ENCODE data around the gene B4GAT1. TPM values are rescaled to one million over a fixed set of nuclear protein-coding genes. Genes with fewer than 3 reads are reported as not detected.

B4GAT1 gene
- total and polyA plus RNA-seq, 2 of the 4 experiments (the other 2 are of a cell fraction): 10.6 to 18.4 TPM

DNA sequence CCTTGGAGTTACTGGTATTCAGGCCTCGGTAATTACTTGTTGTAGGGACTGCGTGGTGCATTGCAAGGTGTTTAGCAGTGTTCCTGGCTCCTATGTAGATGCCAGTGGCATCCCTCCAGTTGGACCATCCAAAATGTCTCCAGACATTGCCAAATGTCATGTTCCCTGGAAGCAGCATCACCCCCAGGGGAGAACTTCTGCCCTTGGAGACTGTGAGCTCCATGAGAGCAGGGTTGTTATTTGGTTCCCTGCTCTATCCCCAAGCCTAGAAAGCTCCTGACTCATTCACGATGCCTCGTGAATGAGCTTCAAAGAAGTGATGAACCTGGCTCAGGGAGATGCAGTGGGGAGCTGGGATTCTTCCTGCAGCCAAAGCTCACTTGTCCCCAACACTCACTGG lies 25.8 kb downstream of the B4GAT1 start:
- no TSS peak for BruUV-seq (replicated peaks)
- WGBS, 2 experiments (ENCODE audit: extremely low coverage in 2 of 2, insufficient read length in 1 of 2): 80% methylated on average over 2 of the region's 4 CpGs; no CpG with 5 or more reads in 1 of the 2 experiments

More for the DNA sequence above, 25.8 kb downstream of the B4GAT1 start:
- no peak overlapping the region for H2AK9ac ChIP-seq (replicated peaks; ENCODE audit: low read depth, low read length, poor library complexity)
- no peaks in the 10 kb centered on the region for H3K9me3 ChIP-seq (ENCODE audit: control insufficient read depth, insufficient read depth, low read length)
- in situ Hi-C loops (cut with MboI; ENCODE audit: low sequenced_read_pairs) (no loop called here), dilution Hi-C loops (cut with HindIII; ENCODE audit: low sequenced_read_pairs, unreplicated experiment) (no loop called here), intact Hi-C loops (cut with micrococcal nuclease) (no loop called here)
- no peak for TF ChIP-seq NFE2L2 (IDR thresholded peaks at IDR 0.05; ENCODE audit: low read depth, low read length)
- TF ChIP-seq BHLHE40 (IDR thresholded peaks at IDR 0.05; ENCODE audit: low read depth, low read length): no peak
- TF ChIP-seq, protein P1, sequence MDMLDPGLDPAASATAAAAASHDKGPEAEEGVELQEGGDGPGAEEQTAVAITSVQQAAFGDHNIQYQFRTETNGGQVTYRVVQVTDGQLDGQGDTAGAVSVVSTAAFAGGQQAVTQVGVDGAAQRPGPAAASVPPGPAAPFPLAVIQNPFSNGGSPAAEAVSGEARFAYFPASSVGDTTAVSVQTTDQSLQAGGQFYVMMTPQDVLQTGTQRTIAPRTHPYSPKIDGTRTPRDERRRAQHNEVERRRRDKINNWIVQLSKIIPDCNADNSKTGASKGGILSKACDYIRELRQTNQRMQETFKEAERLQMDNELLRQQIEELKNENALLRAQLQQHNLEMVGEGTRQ (IDR thresholded peaks at IDR 0.05; ENCODE audit: low read depth, low read length): no peak
- no peak for TF ChIP-seq RFX5 (IDR thresholded peaks at IDR 0.05; ENCODE audit: low read depth, low read length)
- no peak for TF ChIP-seq RAD21 (IDR thresholded peaks at IDR 0.05; ENCODE audit: low read length)
- TF ChIP-seq, protein P2, sequence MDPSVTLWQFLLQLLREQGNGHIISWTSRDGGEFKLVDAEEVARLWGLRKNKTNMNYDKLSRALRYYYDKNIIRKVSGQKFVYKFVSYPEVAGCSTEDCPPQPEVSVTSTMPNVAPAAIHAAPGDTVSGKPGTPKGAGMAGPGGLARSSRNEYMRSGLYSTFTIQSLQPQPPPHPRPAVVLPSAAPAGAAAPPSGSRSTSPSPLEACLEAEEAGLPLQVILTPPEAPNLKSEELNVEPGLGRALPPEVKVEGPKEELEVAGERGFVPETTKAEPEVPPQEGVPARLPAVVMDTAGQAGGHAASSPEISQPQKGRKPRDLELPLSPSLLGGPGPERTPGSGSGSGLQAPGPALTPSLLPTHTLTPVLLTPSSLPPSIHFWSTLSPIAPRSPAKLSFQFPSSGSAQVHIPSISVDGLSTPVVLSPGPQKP (IDR thresholded peaks at IDR 0.05; ENCODE audit: borderline replicate concordance, low read depth, low read length): no peak
- TF ChIP-seq SMC3 (IDR thresholded peaks at IDR 0.05; ENCODE audit: low read depth, low read length): no peak
- TF ChIP-seq POLR2A (IDR thresholded peaks at IDR 0.05; ENCODE audit: low read depth, low read length): no peak
- TF ChIP-seq, protein P3, sequence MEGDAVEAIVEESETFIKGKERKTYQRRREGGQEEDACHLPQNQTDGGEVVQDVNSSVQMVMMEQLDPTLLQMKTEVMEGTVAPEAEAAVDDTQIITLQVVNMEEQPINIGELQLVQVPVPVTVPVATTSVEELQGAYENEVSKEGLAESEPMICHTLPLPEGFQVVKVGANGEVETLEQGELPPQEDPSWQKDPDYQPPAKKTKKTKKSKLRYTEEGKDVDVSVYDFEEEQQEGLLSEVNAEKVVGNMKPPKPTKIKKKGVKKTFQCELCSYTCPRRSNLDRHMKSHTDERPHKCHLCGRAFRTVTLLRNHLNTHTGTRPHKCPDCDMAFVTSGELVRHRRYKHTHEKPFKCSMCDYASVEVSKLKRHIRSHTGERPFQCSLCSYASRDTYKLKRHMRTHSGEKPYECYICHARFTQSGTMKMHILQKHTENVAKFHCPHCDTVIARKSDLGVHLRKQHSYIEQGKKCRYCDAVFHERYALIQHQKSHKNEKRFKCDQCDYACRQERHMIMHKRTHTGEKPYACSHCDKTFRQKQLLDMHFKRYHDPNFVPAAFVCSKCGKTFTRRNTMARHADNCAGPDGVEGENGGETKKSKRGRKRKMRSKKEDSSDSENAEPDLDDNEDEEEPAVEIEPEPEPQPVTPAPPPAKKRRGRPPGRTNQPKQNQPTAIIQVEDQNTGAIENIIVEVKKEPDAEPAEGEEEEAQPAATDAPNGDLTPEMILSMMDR (conservative IDR thresholded peaks at IDR 0.05; ENCODE audit: low read depth, low read length): no peak
- TF ChIP-seq FOS (IDR thresholded peaks at IDR 0.05; ENCODE audit: low read depth, low read length): no peak
- TF ChIP-seq MAFK (IDR thresholded peaks at IDR 0.05; ENCODE audit: low read depth, low read length): no peak
- no peak for TF ChIP-seq CEBPB (IDR thresholded peaks at IDR 0.05; ENCODE audit: low read depth, low read length)
- no peak for TF ChIP-seq RCOR1 (IDR thresholded peaks at IDR 0.05; ENCODE audit: insufficient replicate concordance, low read length)
- no peak for TF ChIP-seq MXI1 (IDR thresholded peaks at IDR 0.05; ENCODE audit: borderline replicate concordance, low read depth, low read length)
- TF ChIP-seq MAZ (IDR thresholded peaks at IDR 0.05; ENCODE audit: borderline replicate concordance, low read depth, low read length): no peak
- no peak for TF ChIP-seq CHD1 (IDR thresholded peaks at IDR 0.05; ENCODE audit: low read depth, low read length)
- no peaks in the 10 kb centered on the region for H3K27me3 ChIP-seq (ENCODE audit: control insufficient read depth, insufficient read depth, low read length)
- H2BK15ac ChIP-seq (ENCODE audit: low read depth, low read length): no peak overlapping the region
- H4K91ac ChIP-seq (ENCODE audit: insufficient read depth, low read depth, low read length): no peak overlapping the region
- no peak overlapping the region for H2BK5ac ChIP-seq (ENCODE audit: low read depth, low read length, poor library complexity, severe bottlenecking)
- ChIA-PET POLR2A (ENCODE audit: unreplicated experiment) (interaction anchor here (1.2 kb wide), 1 partner anchor 9 kb away, joined by 4 read pairs; no protein-coding TSS in a partner anchor), CTCF (interaction anchor here (1.6 kb wide), 1 partner anchor 10 kb away, joined by 5 read pairs; no protein-coding TSS in a partner anchor)
- peaks cover 0 to 27% of the 10 kb centered on the region in 2 experiments; a peak in 2 of 4 replicates for H3K79me1 ChIP-seq (ENCODE audit: low read depth in 1 of 2, low read length in 2 of 2)
- no peak overlapping the region for H4K5ac ChIP-seq (ENCODE audit: low read depth, low read length)
- H2BK120ac ChIP-seq (ENCODE audit: low read depth, low read length): no peak overlapping the region
- H4K20me1 ChIP-seq (ENCODE audit: insufficient read depth, low read length): peaks cover 2% of the 10 kb centered on the region
- H2AK5ac ChIP-seq (ENCODE audit: low read depth, low read length): no peak overlapping the region
- H3K27ac ChIP-seq (ENCODE audit: insufficient read depth, low read length): no peak overlapping the region
- no peaks in the 10 kb centered on the region for H3K36me3 ChIP-seq (ENCODE audit: control insufficient read depth, insufficient read depth, low read length)
- H2BK20ac ChIP-seq (ENCODE audit: low read depth, low read length): 0 out of 2 replicates have a peak overlapping the region, but pooled peaks have one; percentile 1
- no peak overlapping the region for H3K4me2 ChIP-seq (ENCODE audit: low read depth, low read length)
- H3K23ac ChIP-seq (ENCODE audit: low read depth, low read length): no peak overlapping the region
- no peak overlapping the region for H3K14ac ChIP-seq (replicated peaks; ENCODE audit: low read depth, low read length)
- ATAC-seq (ENCODE audit: low read depth): no peak
- H2AFZ ChIP-seq (replicated peaks; ENCODE audit: low read length, poor library complexity): no peak overlapping the region
- H3K9ac ChIP-seq (ENCODE audit: low read depth, low read length): no peak overlapping the region
- no peak overlapping the region for H3K18ac ChIP-seq (ENCODE audit: low read depth, low read length)
- no peak overlapping the region for H3K56ac ChIP-seq (ENCODE audit: extremely low read depth, insufficient read depth, low read length)
- H3K9me1 ChIP-seq (ENCODE audit: insufficient read depth, low read length): peaks cover 30% of the 10 kb centered on the region
- DNase-seq: no peak
- H3K4me1 ChIP-seq (ENCODE audit: control insufficient read depth, insufficient read depth, low read length): peaks cover 42% of the 10 kb centered on the region
- H4K8ac ChIP-seq (ENCODE audit: low read depth in 2 of 2, low read length in 2 of 2): no peak overlapping the region
- no peak overlapping the region for H3K4me3 ChIP-seq (ENCODE audit: insufficient read depth, low read depth, low read length)
- no peak overlapping the region for H3K4ac ChIP-seq (ENCODE audit: low read depth, low read length)
